GM23338 (cell line): ENCODE results near the gene NR5A2. TPM values are rescaled to one million over a fixed set of nuclear protein-coding genes. Genes with fewer than 3 reads are reported as not detected.

Experiments
- ATAC-seq: fragments of 200-7000 bp; cut with Tn5 transposase; 3 replicates; pipeline ENCODE4 v1.9.1; 2020
- DNase-seq: peaks from one replicate; pipeline ENCODE4 v3.0.0-alpha.2; 2015; ENCODE audit warnings: low spot score
- H2AFZ ChIP-seq: fragments of 200-600 bp; sonication (generic); 2 replicates; pipeline ENCODE4 v1.8.0; 2016; ENCODE audit warnings: antibody characterized with exemption, mild to moderate bottlenecking, moderate library complexity
- H3F3A ChIP-seq: fragments of 200-600 bp; sonication (generic); replicated peaks from 2 replicates; pipeline ENCODE4 v1.8.0; 2017; ENCODE audit warnings: antibody characterized with exemption, mixed run types, low read depth
- H3K27ac ChIP-seq: fragments of 200-600 bp; sonication (generic); 2 replicates; pipeline ENCODE4 v1.6.1; 2016; ENCODE audit warnings: low read depth
- H3K27me3 ChIP-seq: fragments of 200-600 bp; sonication (generic); 2 replicates; pipeline ENCODE4 v1.8.0; 2016; ENCODE audit warnings: mild to moderate bottlenecking, mixed run types, moderate library complexity; ENCODE audit not compliant: insufficient read depth
- H3K36me3 ChIP-seq: fragments of 200-600 bp; sonication (generic); 2 replicates; pipeline ENCODE4 v1.8.0; 2016; ENCODE audit warnings: mild to moderate bottlenecking; ENCODE audit not compliant: insufficient read depth
- H3K4me1 ChIP-seq: fragments of 200-600 bp; sonication (generic); 2 replicates; pipeline ENCODE4 v1.8.0; 2016; ENCODE audit warnings: mild to moderate bottlenecking, moderate library complexity; ENCODE audit not compliant: insufficient read depth
- H3K4me2 ChIP-seq: fragments of 200-600 bp; sonication (generic); 2 replicates; pipeline ENCODE4 v1.7.1; 2017; ENCODE audit warnings: mixed run types
- H3K4me3 ChIP-seq: fragments of 200-600 bp; sonication (generic); 2 replicates; pipeline ENCODE4 v1.6.1; 2016; ENCODE audit warnings: mixed run types
- H3K79me2 ChIP-seq: fragments of 200-600 bp; sonication (generic); replicated peaks from 2 replicates; pipeline ENCODE4 v1.8.0; 2017; ENCODE audit warnings: mild to moderate bottlenecking; ENCODE audit not compliant: insufficient read depth
- H3K9me2 ChIP-seq: fragments of 200-600 bp; sonication (generic); 2 replicates; pipeline ENCODE4 v1.8.0; 2017; ENCODE audit not compliant: insufficient read depth
- H4K20me1 ChIP-seq: fragments of 200-600 bp; sonication (generic); replicated peaks from 2 replicates; pipeline ENCODE4 v1.8.0; 2017; ENCODE audit warnings: mild to moderate bottlenecking; ENCODE audit not compliant: insufficient read depth
- H3K27ac Mint-ChIP-seq: 2 replicates; pipeline ENCODE4 v1.8.0; 2020; ENCODE audit warnings: inconsistent platforms, mild to moderate bottlenecking, moderate library complexity, mixed read lengths
- H3K27me3 Mint-ChIP-seq: 3 replicates; pipeline ENCODE4 v1.8.0; 2022; ENCODE audit warnings: low read depth, mild to moderate bottlenecking, moderate library complexity, mixed read lengths, inconsistent platforms; ENCODE audit not compliant: insufficient read depth, poor library complexity
- H3K36me3 Mint-ChIP-seq: 3 replicates; pipeline ENCODE4 v1.8.0; 2021; ENCODE audit warnings: low read depth, mild to moderate bottlenecking, inconsistent platforms, moderate library complexity, mixed read lengths
- H3K4me1 Mint-ChIP-seq: 3 replicates; pipeline ENCODE4 v1.8.0; 2020; ENCODE audit warnings: mild to moderate bottlenecking, inconsistent platforms, mixed read lengths
- H3K4me3 Mint-ChIP-seq: 3 replicates; pipeline ENCODE4 v1.8.0; 2021; ENCODE audit warnings: moderate library complexity, mild to moderate bottlenecking, inconsistent platforms, mixed read lengths
- H3K9me3 Mint-ChIP-seq: 3 replicates; pipeline ENCODE4 v1.8.0; 2020; ENCODE audit warnings: moderate library complexity, mild to moderate bottlenecking, inconsistent platforms, mixed read lengths
- CREB1 ChIP-seq: fragments of 250-450 bp; sonication (Bioruptor Pico); IDR thresholded peaks from 2 replicates; pipeline ENCODE4 v1.5.0; 2020; ENCODE audit warnings: low read depth, mild to moderate bottlenecking, moderate library complexity
- CTCF ChIP-seq, 2 experiments: fragments of 200-600 bp in 1 of 2; sonication (generic) in 1 of 2; conservative IDR thresholded peaks; 2 replicates each; pipeline versions ENCODE4 v1.5.1 to v1.6.1; 2016 to 2017; ENCODE audit warnings: antibody characterized with exemption in 2 of 2, low read depth in 2 of 2, mild to moderate bottlenecking in 2 of 2, moderate library complexity in 1 of 2
- ETS1 ChIP-seq: IDR thresholded peaks from 2 replicates; pipeline ENCODE4 v1.6.1; 2016; ENCODE audit warnings: antibody characterized with exemption
- EZH2 ChIP-seq: fragments of 200-600 bp; sonication (generic); IDR thresholded peaks from one replicate; pipeline ENCODE4 v1.8.0; 2017; ENCODE audit warnings: antibody characterized with exemption, mild to moderate bottlenecking, low read depth; ENCODE audit not compliant: unreplicated experiment
- EZH2phosphoT487 ChIP-seq: fragments of 200-600 bp; sonication (generic); IDR thresholded peaks from one replicate; pipeline ENCODE4 v1.8.1; 2018; ENCODE audit warnings: antibody characterized with exemption; ENCODE audit not compliant: unreplicated experiment
- JUNB ChIP-seq: IDR thresholded peaks from one replicate; pipeline ENCODE4 v1.6.1; 2016; ENCODE audit warnings: antibody characterized with exemption; ENCODE audit not compliant: unreplicated experiment
- NANOG ChIP-seq: IDR thresholded peaks from 2 replicates; pipeline ENCODE4 v1.6.1; 2016; ENCODE audit warnings: antibody characterized with exemption, borderline replicate concordance
- POLR2AphosphoS5 ChIP-seq: IDR thresholded peaks from 2 replicates; pipeline ENCODE4 v1.6.1; 2016; ENCODE audit warnings: antibody characterized with exemption, low read depth
- STAT1 ChIP-seq: IDR thresholded peaks from one replicate; pipeline ENCODE4 v1.6.1; 2016; ENCODE audit warnings: antibody characterized with exemption; ENCODE audit not compliant: unreplicated experiment
- ZNF114 ChIP-seq: fragments of 250-450 bp; sonication (Bioruptor Pico); IDR thresholded peaks from 2 replicates; pipeline ENCODE4 v1.5.0; 2020; ENCODE audit warnings: mild to moderate bottlenecking, moderate library complexity
- ZNF331 ChIP-seq: fragments of 250-450 bp; sonication (Bioruptor Pico); IDR thresholded peaks from 2 replicates; pipeline ENCODE4 v1.5.0; 2020; ENCODE audit warnings: low read depth, mild to moderate bottlenecking, moderate library complexity
- polyA plus RNA-seq: library from polyadenylated mRNA; unstranded; fragments of >200 nt; fragmentation: Nextera tagmentation; extraction: Ambion mirVana; gene quantifications from 2 replicates; pipeline ENCODE4 v1.2.1, GENCODE V29; 2016
- total RNA-seq: library from RNA; depleted of rRNA; stranded (reverse); fragments of >200 nt; shearing (Covaris generic); gene quantifications from 2 replicates; pipeline ENCODE4 v1.2.3, GENCODE V29; 2014
- TF ChIP-seq, protein P1 (sequence below): IDR thresholded peaks from one replicate; pipeline ENCODE4 v1.6.1; 2018; ENCODE audit warnings: antibody characterized with exemption; ENCODE audit not compliant: unreplicated experiment
- TF ChIP-seq, protein P2 (sequence below): fragments of 250-450 bp; sonication (Bioruptor Pico); IDR thresholded peaks from 2 replicates; pipeline ENCODE4 v1.5.0; 2020; ENCODE audit warnings: mild to moderate bottlenecking, moderate library complexity

NR5A2 gene
- total and polyA plus RNA-seq, 2 experiments from 2014 or later: 4.4 to 13.1 TPM

DNA sequence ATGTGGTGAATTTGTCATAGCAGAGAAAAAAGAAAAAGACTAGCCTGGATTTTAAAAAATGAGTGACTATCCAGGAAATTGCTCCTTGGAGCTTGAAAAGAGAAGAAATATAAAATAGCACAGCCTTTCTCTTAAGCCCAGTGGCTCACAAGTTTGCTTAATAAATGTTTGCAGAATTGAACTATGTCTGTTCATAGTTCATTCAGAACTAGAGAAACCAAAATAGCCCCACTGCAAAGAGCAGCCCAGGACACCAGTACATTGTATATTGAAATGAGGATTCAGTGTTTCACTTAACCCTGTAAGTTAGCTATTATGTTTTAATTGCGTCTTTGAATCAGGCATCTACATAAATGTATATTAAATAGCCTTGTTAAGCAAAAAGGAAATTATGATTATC is 88.8 kb downstream of the NR5A2 start:
- Histone ChIP-seq H4K20me1 (no peaks in the 10 kb centered on the region), H3K27ac (no peak overlapping the region), H3K27me3 (no peaks in the 10 kb centered on the region), H3K9me2 (no peaks in the 10 kb centered on the region), H3K4me2 (no peak overlapping the region), H3K4me1 (peaks cover 14% of the 10 kb centered on the region), H3K79me2 (no peaks in the 10 kb centered on the region), H3K4me3 (no peak overlapping the region), H3K36me3 (no peaks in the 10 kb centered on the region), H3F3A (no peaks in the 10 kb centered on the region), H2AFZ (no peak overlapping the region)
- Mint-ChIP-seq H3K36me3 (no peaks in the 10 kb centered on the region), H3K4me1 (peaks cover 15% of the 10 kb centered on the region), H3K27ac (no peak overlapping the region; the same call in 1 of the 2 replicates), H3K9me3 (no peaks in the 10 kb centered on the region), H3K27me3 (peaks cover 2% of the 10 kb centered on the region), H3K4me3 (no peak overlapping the region)
- TF ChIP-seq CREB1 (CRISPR knock-in tag) (no peak), ETS1 (no peak), CTCF (conservative IDR thresholded peaks at IDR 0.05; ENCODE audit: low read depth in 2 of 2) (no peak), POLR2AphosphoS5 (no peak), EZH2 (no peak), ZNF331 (CRISPR knock-in tag) (no peak), NANOG (no peak), ZNF114 (CRISPR knock-in tag) (no peak), STAT1 (no peak), JUNB (no peak), EZH2phosphoT487 (no peak)
- TF ChIP-seq, protein P1, sequence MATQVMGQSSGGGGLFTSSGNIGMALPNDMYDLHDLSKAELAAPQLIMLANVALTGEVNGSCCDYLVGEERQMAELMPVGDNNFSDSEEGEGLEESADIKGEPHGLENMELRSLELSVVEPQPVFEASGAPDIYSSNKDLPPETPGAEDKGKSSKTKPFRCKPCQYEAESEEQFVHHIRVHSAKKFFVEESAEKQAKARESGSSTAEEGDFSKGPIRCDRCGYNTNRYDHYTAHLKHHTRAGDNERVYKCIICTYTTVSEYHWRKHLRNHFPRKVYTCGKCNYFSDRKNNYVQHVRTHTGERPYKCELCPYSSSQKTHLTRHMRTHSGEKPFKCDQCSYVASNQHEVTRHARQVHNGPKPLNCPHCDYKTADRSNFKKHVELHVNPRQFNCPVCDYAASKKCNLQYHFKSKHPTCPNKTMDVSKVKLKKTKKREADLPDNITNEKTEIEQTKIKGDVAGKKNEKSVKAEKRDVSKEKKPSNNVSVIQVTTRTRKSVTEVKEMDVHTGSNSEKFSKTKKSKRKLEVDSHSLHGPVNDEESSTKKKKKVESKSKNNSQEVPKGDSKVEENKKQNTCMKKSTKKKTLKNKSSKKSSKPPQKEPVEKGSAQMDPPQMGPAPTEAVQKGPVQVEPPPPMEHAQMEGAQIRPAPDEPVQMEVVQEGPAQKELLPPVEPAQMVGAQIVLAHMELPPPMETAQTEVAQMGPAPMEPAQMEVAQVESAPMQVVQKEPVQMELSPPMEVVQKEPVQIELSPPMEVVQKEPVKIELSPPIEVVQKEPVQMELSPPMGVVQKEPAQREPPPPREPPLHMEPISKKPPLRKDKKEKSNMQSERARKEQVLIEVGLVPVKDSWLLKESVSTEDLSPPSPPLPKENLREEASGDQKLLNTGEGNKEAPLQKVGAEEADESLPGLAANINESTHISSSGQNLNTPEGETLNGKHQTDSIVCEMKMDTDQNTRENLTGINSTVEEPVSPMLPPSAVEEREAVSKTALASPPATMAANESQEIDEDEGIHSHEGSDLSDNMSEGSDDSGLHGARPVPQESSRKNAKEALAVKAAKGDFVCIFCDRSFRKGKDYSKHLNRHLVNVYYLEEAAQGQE: no peak
- TF ChIP-seq, protein P2, sequence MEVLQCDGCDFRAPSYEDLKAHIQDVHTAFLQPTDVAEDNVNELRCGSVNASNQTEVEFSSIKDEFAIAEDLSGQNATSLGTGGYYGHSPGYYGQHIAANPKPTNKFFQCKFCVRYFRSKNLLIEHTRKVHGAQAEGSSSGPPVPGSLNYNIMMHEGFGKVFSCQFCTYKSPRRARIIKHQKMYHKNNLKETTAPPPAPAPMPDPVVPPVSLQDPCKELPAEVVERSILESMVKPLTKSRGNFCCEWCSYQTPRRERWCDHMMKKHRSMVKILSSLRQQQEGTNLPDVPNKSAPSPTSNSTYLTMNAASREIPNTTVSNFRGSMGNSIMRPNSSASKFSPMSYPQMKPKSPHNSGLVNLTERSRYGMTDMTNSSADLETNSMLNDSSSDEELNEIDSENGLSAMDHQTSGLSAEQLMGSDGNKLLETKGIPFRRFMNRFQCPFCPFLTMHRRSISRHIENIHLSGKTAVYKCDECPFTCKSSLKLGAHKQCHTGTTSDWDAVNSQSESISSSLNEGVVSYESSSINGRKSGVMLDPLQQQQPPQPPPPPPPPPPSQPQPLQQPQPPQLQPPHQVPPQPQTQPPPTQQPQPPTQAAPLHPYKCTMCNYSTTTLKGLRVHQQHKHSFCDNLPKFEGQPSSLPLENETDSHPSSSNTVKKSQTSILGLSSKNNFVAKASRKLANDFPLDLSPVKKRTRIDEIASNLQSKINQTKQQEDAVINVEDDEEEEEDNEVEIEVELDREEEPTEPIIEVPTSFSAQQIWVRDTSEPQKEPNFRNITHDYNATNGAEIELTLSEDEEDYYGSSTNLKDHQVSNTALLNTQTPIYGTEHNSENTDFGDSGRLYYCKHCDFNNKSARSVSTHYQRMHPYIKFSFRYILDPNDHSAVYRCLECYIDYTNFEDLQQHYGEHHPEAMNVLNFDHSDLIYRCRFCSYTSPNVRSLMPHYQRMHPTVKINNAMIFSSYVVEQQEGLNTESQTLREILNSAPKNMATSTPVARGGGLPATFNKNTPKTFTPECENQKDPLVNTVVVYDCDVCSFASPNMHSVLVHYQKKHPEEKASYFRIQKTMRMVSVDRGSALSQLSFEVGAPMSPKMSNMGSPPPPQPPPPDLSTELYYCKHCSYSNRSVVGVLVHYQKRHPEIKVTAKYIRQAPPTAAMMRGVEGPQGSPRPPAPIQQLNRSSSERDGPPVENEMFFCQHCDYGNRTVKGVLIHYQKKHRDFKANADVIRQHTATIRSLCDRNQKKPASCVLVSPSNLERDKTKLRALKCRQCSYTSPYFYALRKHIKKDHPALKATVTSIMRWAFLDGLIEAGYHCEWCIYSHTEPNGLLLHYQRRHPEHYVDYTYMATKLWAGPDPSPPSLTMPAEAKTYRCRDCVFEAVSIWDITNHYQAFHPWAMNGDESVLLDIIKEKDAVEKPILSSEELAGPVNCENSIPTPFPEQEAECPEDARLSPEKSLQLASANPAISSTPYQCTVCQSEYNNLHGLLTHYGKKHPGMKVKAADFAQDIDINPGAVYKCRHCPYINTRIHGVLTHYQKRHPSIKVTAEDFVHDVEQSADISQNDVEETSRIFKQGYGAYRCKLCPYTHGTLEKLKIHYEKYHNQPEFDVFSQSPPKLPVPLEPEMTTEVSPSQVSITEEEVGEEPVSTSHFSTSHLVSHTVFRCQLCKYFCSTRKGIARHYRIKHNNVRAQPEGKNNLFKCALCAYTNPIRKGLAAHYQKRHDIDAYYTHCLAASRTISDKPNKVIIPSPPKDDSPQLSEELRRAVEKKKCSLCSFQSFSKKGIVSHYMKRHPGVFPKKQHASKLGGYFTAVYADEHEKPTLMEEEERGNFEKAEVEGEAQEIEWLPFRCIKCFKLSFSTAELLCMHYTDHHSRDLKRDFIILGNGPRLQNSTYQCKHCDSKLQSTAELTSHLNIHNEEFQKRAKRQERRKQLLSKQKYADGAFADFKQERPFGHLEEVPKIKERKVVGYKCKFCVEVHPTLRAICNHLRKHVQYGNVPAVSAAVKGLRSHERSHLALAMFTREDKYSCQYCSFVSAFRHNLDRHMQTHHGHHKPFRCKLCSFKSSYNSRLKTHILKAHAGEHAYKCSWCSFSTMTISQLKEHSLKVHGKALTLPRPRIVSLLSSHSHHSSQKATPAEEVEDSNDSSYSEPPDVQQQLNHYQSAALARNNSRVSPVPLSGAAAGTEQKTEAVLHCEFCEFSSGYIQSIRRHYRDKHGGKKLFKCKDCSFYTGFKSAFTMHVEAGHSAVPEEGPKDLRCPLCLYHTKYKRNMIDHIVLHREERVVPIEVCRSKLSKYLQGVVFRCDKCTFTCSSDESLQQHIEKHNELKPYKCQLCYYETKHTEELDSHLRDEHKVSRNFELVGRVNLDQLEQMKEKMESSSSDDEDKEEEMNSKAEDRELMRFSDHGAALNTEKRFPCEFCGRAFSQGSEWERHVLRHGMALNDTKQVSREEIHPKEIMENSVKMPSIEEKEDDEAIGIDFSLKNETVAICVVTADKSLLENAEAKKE: no peak
- DNase-seq: no peak
- no peak for ATAC-seq
